GM20000 (cell line): ENCODE measurements around the gene DUS1L.

Source experiments
- DNase-seq: peaks from one replicate; pipeline ENCODE4 v3.0.0; 2012; ENCODE audit warnings: low spot score
- CTCF ChIP-seq: IDR thresholded peaks from 2 replicates; pipeline ENCODE4 v1.5.1; 2012; ENCODE audit warnings: mild to moderate bottlenecking, control low read depth; ENCODE audit errors: extremely low read depth, missing control alignments

DUS1L gene

GRCh38 chr17:82050761-82051641 lies 14.6 kb downstream of the DUS1L start:
- DNase-seq: peak; percentile 68
- TF ChIP-seq CTCF: no peak

GRCh38 chr17:82050152-82050760 lies 15.3 kb downstream of the DUS1L start:
- DNase-seq: no peak

GRCh38 chr17:82049521-82049971 lies 16.1 kb downstream of the DUS1L start:
- no peak for TF ChIP-seq CTCF

More at GRCh38 chr17:82050152-82050760, 15.3 kb downstream of the DUS1L start:
- TF ChIP-seq CTCF: no peak

GRCh38 chr17:82049106-82049505 lies 16.5 kb downstream of the DUS1L start:
- DNase-seq: no peak
- no peak for TF ChIP-seq CTCF

More at GRCh38 chr17:82049521-82049971, 16.1 kb downstream of the DUS1L start:
- DNase-seq: no peak

- TF ChIP-seq CTCF: no peak
- DNase-seq: no peak
These were observed 17.0 kb downstream of the DUS1L start for GRCh38 chr17:82048571-82048971.

GRCh38 chr17:82047914-82048570 lies 17.6 kb downstream of the DUS1L start:
- no peak for DNase-seq
- no peak for TF ChIP-seq CTCF

- TF ChIP-seq CTCF: no peak
- DNase-seq: no peak
These were observed 18.2 kb downstream of the DUS1L start for GRCh38 chr17:82047379-82047778.
